GM12878 (cell line): ENCODE measurements around the gene ZNF410. TPM values are rescaled to one million over a fixed set of nuclear protein-coding genes. Genes with fewer than 3 reads are reported as not detected.

Experiments
- ATAC-seq: fragments of 200-7000 bp; cut with Tn5 transposase; 3 replicates; pipeline ENCODE4 v1.9.1; 2020; ENCODE audit warnings: mild to moderate bottlenecking, moderate library complexity
- BruUV-seq: library from RNA; stranded (reverse); fragments of 400-500 nt; replicated peaks from 2 replicates; lab custom pipeline; 2021; lab: Mats Ljungman, UMichigan
- CTCF ChIA-PET: fragments of 300-600 bp; sonication (Branson Sonifier 250); formaldehyde crosslinking; extraction: SDS; loops from one replicate; lab custom pipeline; 2021; ENCODE audit warnings: inconsistent platforms; lab: Yijun Ruan, JAX
- POLR2A ChIA-PET: fragments of 350-600 bp; formaldehyde crosslinking; extraction: SDS; loops from one replicate; lab custom pipeline; 2021; ENCODE audit warnings: inconsistent platforms; lab: Charles Lee
- RAD21 ChIA-PET: fragments of 300-600 bp; sonication (Branson Sonifier 250); formaldehyde crosslinking; loops from one replicate; lab custom pipeline; 2023; ENCODE audit warnings: antibody characterized with exemption; ENCODE audit not compliant: unreplicated experiment; lab: Charles Lee
- SMC1A ChIA-PET: fragments of 300-600 bp; sonication (Branson Sonifier 250); formaldehyde crosslinking; loops from one replicate; lab custom pipeline; 2023; ENCODE audit not compliant: unreplicated experiment, uncharacterized antibody; lab: Charles Lee
- DNase-seq: peaks from one replicate; pipeline ENCODE4 v3.0.0-alpha.2; 2011; ENCODE audit warnings: low read depth, low spot score
- FAIRE-seq: peaks from 3 replicates; lab custom pipeline; 2011; peaks lifted over from hg19 to GRCh38; lab: Jason Lieb, UNC
- H2AFZ ChIP-seq: 2 replicates; pipeline ENCODE4 v1.6.0; 2011; ENCODE audit warnings: low read depth, low read length, control low read depth; ENCODE audit not compliant: control insufficient read depth
- H3K27ac ChIP-seq: 2 replicates; pipeline ENCODE4 v1.5.1; 2011; ENCODE audit warnings: control low read depth; ENCODE audit not compliant: control insufficient read depth, insufficient read depth
- H3K27me3 ChIP-seq, 2 experiments: replicated peaks in 1 of 2; 2 replicates each; pipeline versions ENCODE4 v1.6.0 to v1.6.1; 2011; ENCODE audit warnings: low read length in 1 of 2; ENCODE audit not compliant: control insufficient read depth in 2 of 2, insufficient read depth in 2 of 2
- H3K36me3 ChIP-seq, 2 experiments: 2 replicates each; pipeline ENCODE4 v1.5.1; 2011; ENCODE audit warnings: low read length in 1 of 2; ENCODE audit not compliant: control insufficient read depth in 2 of 2, insufficient read depth in 2 of 2
- H3K4me1 ChIP-seq: 2 replicates; pipeline ENCODE4 v1.6.1; 2011; ENCODE audit warnings: mild to moderate bottlenecking, low read length, moderate library complexity, mixed read lengths; ENCODE audit not compliant: control insufficient read depth, insufficient read depth
- H3K4me2 ChIP-seq: 2 replicates; pipeline ENCODE4 v1.6.0; 2011; ENCODE audit warnings: control low read depth; ENCODE audit not compliant: control insufficient read depth, insufficient read depth
- H3K4me3 ChIP-seq: fragments of 200-600 bp; sonication (generic); 2 replicates; pipeline ENCODE4 v1.5.1; 2016
- H3K79me2 ChIP-seq: 2 replicates; pipeline ENCODE4 v1.6.0; 2011; ENCODE audit warnings: low read length; ENCODE audit not compliant: control insufficient read depth, insufficient read depth
- H3K9ac ChIP-seq: 2 replicates; pipeline ENCODE4 v1.8.0; 2011; ENCODE audit warnings: low read length, control low read depth, mixed read lengths; ENCODE audit not compliant: control insufficient read depth, insufficient read depth
- H3K9me3 ChIP-seq: replicated peaks from 3 replicates; pipeline ENCODE4 v1.5.1; 2011; ENCODE audit warnings: mild to moderate bottlenecking, low read length; ENCODE audit not compliant: control insufficient read depth, insufficient read depth
- H4K20me1 ChIP-seq: 2 replicates; pipeline ENCODE4 v1.6.0; 2011; ENCODE audit not compliant: control insufficient read depth, insufficient read depth
- BCL11A ChIP-seq: IDR thresholded peaks from 2 replicates; pipeline ENCODE4 v1.6.1; 2011; ENCODE audit warnings: low read depth, low read length
- DPF2 ChIP-seq: fragments of 450-650 bp; IDR thresholded peaks from 2 replicates; pipeline ENCODE4 v1.6.1; 2017; ENCODE audit warnings: mild to moderate bottlenecking
- LARP7 ChIP-seq: fragments of 450-650 bp; IDR thresholded peaks from 2 replicates; pipeline ENCODE4 v1.6.1; 2017; ENCODE audit warnings: mild to moderate bottlenecking
- MYB ChIP-seq: fragments of 150-350 bp; IDR thresholded peaks from 2 replicates; pipeline ENCODE4 v1.6.1; 2014; ENCODE audit warnings: mild to moderate bottlenecking, low read depth, low read length, borderline replicate concordance
- NR2F1 ChIP-seq: fragments of 450-650 bp; conservative IDR thresholded peaks from 2 replicates; pipeline ENCODE4 v1.6.1; 2017; ENCODE audit warnings: mild to moderate bottlenecking
- RCOR1 ChIP-seq: conservative IDR thresholded peaks from 2 replicates; pipeline ENCODE4 v1.6.1; 2012; ENCODE audit warnings: low read depth, low read length, improper control_type of control experiment
- SRF ChIP-seq, 2 experiments: IDR thresholded peaks; 2 replicates each; pipeline ENCODE4 v1.6.1; 2011; ENCODE audit warnings: low read depth in 2 of 2, low read length in 2 of 2, mild to moderate bottlenecking in 1 of 2, moderate library complexity in 1 of 2
- STAT1 ChIP-seq: fragments of 450-650 bp; conservative IDR thresholded peaks from 2 replicates; pipeline ENCODE4 v1.6.1; 2014; ENCODE audit warnings: antibody characterized with exemption, mild to moderate bottlenecking
- TCF3 ChIP-seq: IDR thresholded peaks from 2 replicates; pipeline ENCODE4 v1.6.1; 2012; ENCODE audit warnings: low read depth, mild to moderate bottlenecking, low read length, borderline replicate concordance; ENCODE audit not compliant: insufficient read depth
- WGBS: methylation state at CpG from one replicate; pipeline ENCODE4 v1.1.6; 2016; ENCODE audit warnings: low lambda C conversion rate; ENCODE audit not compliant: insufficient replicate concordance, insufficient coverage; ENCODE audit errors: missing lambda C conversion rate; 5-methylcytosine and 5-hydroxymethylcytosine counted together
- in situ Hi-C: fragments of 300-500 bp; cut with MboI; formaldehyde crosslinking; loops from 9 replicates; pipeline ENCODE4 v1.14.3; 2018; ENCODE audit warnings: mixed read lengths
- intact Hi-C: fragments of 100-400 bp; cut with micrococcal nuclease; formaldehyde crosslinking; loops from one replicate; pipeline ENCODE4 v1.14.2; 2022; ENCODE audit not compliant: unreplicated experiment
- polyA plus RNA-seq, 11 experiments: library from polyadenylated mRNA; depleted of rRNA in 4 of 11; unstranded in 6 of 11; stranded (reverse) in 5 of 11; fragments of >200 nt; fragmentation: Nextera tagmentation in 4 of 11; fragmentation: Illumina TruSeq in 1 of 11; extraction: Ambion mirVana in 4 of 11; extraction: Trizol in 1 of 11; gene quantifications; 1 replicate in 1 of 11; 2 replicates in 10 of 11; pipeline versions ENCODE4 v1.2.1 to v1.2.3, GENCODE V29; 2011 to 2016; ENCODE audit warnings: inconsistent platforms in 2 of 11, missing spikeins in 2 of 11, low read depth in 1 of 11
- total RNA-seq, 4 experiments: library from RNA; depleted of rRNA in 3 of 4; stranded (reverse); fragments of >200 nt in 3 of 4; fragmentation: Illumina TruSeq in 1 of 4; extraction: Trizol in 1 of 4; gene quantifications; 2 replicates each; pipeline versions ENCODE4 v1.2.1 to v1.2.3, GENCODE V29; 2013 to 2021
- TF ChIP-seq, protein P1 (sequence below): fragments of 450-650 bp; conservative IDR thresholded peaks from 2 replicates; pipeline ENCODE4 v1.6.1; 2017; ENCODE audit warnings: mild to moderate bottlenecking, moderate library complexity

Gene ZNF410
- total and polyA plus RNA-seq, 10 of the 15 experiments (the other 5 are each of a cell fraction or from before 2014, with no cell fraction given): 31.2 to 56.6 (median 47.7) TPM

DNA sequence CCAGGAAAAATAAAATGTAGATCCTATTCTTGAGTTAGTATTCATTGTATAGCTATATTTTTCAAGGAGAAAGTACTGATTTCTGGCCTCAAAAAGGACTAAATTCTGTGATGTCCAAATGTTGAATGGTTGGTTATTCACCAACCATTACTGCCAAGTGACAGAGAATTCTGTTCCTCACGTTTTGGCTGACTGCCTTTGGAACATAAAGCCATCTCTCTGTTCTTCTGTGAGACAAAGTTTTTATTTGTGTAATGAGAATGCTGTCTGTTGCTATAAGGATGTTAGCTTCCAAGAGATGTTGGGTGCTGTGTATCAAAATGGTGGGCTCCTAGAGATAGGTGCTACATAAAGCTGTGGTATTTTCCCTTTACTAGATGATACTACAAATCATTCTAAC lies 9.3 kb downstream of the ZNF410 start:
- no peaks in the 10 kb centered on the region for H3K27me3 ChIP-seq
- H3K4me2 ChIP-seq: no peak overlapping the region
- FAIRE-seq (no peak), ATAC-seq (no peak), DNase-seq (no peak)
- H4K20me1 ChIP-seq: no peaks in the 10 kb centered on the region
- H3K4me3 ChIP-seq: no peak overlapping the region
- ChIA-PET SMC1A (interaction anchor here (0.7 to 1.6 kb wide), 2 partner anchors 8 to 18 kb away, joined by 3 read pairs; no protein-coding TSS in a partner anchor), RAD21 (no interaction called here), CTCF (no interaction called here), POLR2A (interaction anchor here (0.5 to 1.0 kb wide), 5 partner anchors 15 to 853 kb away, joined by 3 to 5 read pairs (median 3); no protein-coding TSS in a partner anchor)
- intact Hi-C loops (no loop called here), in situ Hi-C loops (no loop called here)
- H3K79me2 ChIP-seq: peaks cover 12% of the 10 kb centered on the region
- BruUV-seq: no TSS peak
- no peaks in the 10 kb centered on the region for H3K9me3 ChIP-seq
- H3K36me3 ChIP-seq: peaks cover 9 to 24% of the 10 kb centered on the region in 2 experiments
- TF ChIP-seq, protein P1, sequence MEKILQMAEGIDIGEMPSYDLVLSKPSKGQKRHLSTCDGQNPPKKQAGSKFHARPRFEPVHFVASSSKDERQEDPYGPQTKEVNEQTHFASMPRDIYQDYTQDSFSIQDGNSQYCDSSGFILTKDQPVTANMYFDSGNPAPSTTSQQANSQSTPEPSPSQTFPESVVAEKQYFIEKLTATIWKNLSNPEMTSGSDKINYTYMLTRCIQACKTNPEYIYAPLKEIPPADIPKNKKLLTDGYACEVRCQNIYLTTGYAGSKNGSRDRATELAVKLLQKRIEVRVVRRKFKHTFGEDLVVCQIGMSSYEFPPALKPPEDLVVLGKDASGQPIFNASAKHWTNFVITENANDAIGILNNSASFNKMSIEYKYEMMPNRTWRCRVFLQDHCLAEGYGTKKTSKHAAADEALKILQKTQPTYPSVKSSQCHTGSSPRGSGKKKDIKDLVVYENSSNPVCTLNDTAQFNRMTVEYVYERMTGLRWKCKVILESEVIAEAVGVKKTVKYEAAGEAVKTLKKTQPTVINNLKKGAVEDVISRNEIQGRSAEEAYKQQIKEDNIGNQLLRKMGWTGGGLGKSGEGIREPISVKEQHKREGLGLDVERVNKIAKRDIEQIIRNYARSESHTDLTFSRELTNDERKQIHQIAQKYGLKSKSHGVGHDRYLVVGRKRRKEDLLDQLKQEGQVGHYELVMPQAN: no peak
- TF ChIP-seq TCF3: no peak
- no peak for TF ChIP-seq RCOR1
- TF ChIP-seq MYB: no peak
- TF ChIP-seq NR2F1: no peak
- no peak for TF ChIP-seq DPF2
- TF ChIP-seq LARP7: no peak
- no peak for TF ChIP-seq BCL11A
- no peak for TF ChIP-seq STAT1
- no peak for TF ChIP-seq SRF (IDR thresholded peaks at IDR 0.05; ENCODE audit: low read depth in 2 of 2, low read length in 2 of 2)
- no peak overlapping the region for H3K27ac ChIP-seq
- no peak overlapping the region for H3K9ac ChIP-seq
- 48% methylated on average over 1 of the region's 1 CpG for WGBS
- no peak overlapping the region for H2AFZ ChIP-seq
- no peaks in the 10 kb centered on the region for H3K4me1 ChIP-seq
